Eye (tissue), 1 donor: ENCODE results near the gene LIPK.
"Not testable (repeated sequence)": the region's sequence is repeated elsewhere in the genome, so short reads cannot be mapped to it uniquely, and the experiment has no call there.

Experiments
- DNase-seq: peaks from one replicate; pipeline ENCODE4 v3.0.0-alpha.2; 2015

LIPK gene

DNA sequence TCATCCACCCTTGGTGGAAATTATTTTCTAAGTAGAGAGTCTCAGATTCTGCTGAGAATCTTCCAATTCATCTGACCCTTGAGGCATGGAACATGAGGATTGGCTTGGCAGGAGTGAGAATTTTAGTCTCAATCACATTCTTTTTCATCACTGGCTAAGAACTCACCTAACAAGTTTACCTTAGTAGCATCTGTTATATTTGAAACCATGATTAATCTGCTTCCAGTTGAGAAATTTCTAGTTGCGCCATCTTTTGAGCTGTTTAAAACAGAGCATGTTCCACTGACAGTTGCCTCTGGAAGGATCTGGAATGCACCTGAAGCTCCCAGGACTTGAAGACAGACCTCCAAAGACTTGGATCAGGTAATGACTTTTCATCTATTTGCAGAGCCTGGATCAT, at the start of gene LIPK:
LIPK (plus strand) TSS at position 292 of the 400 bp plus-strand sequence. CDS start 18,295 bp downstream, outside the sequence.
- no peak for DNase-seq

- no peak for DNase-seq
These were observed 48.1 kb upstream of the LIPK start for GRCh38 chr10:88657901-88658300.

DNA sequence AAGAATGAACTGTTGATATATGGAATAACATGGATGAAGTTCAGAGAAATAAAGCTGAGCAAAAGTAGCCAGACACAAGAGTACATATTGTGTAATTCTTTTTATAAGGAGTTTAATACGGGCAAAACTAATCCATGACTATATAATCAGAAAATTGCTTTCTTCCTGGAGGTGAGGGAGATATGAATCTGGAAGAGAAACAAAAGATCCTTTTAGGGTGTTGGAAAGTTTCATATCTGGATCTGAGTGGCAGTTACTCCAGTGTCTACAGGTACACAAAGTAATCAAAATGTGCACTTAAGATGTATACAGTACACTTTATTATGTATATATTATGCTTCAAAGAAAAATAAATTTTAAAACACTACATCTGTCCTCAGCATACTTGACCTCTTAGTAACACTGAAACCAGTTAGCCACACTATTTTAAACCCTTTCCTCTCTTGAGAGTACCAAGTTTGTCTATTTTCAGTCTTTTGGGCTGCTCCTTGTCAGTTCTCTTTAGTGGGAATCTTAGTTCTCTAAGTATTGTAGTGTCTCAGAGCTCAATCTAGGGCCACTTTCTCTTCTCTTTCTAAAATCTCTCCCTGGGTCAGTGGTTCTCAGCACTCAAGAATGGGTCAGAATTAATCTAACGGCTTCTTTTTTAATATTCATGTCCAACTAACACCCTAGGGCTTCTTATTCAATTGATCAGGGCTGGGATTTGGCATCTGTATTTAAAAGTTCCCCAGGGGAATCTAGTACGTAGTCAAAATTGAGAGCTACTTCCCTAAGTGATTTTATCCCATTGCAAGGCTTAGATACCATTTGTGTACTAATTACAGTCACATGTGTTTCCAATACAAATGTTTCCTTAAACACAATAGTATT, 46.1 kb upstream of the LIPK start:
- DNase-seq: peak; percentile 3

GRCh38 chr10:88660598-88660884, 45.5 kb upstream of the LIPK start:
- no peak for DNase-seq

GRCh38 chr10:88661018-88661417, 45.0 kb upstream of the LIPK start:
- no peak for DNase-seq

GRCh38 chr10:88661577-88661976, 44.5 kb upstream of the LIPK start:
- no peak for DNase-seq

GRCh38 chr10:88663153-88663552, 42.9 kb upstream of the LIPK start:
- not testable (repeated sequence) for DNase-seq

DNA sequence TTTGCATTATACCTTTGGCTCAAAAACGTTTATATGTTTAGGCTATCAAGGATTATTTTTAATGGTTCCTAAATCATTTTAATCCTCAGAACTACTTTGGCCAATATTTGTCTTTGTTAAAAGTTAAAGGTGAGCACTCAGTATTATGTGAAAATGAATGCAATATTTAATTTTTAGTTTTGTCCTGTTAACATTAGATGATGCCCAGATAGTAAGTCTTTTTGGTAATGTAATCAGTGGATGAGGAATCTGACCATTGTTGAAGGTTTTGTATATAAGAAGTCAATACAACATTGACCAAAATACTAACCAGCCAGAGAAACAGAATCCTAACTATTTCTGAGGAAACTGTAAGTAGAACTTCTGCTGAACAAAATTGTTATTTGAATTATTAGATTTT, 41.9 kb upstream of the LIPK start, which contains the start of gene LIPF:
LIPF (plus strand) TSS at position 301 of the 400 bp plus-strand sequence. CDS start 2,856 bp downstream, outside the sequence.
- DNase-seq: no peak

DNA sequence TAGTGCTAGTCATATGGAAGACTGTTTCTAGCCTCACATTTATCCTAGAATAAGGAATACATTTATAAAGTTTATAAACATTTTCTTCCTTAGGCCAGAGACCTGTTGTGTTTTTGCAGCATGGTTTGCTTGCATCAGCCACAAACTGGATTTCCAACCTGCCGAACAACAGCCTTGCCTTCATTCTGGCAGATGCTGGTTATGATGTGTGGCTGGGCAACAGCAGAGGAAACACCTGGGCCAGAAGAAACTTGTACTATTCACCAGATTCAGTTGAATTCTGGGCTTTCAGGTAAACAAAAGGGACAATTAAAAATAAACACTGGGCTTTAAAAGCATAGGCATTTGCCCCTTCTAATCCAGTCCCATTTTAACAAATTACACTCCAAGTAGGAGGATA, 37.6 kb upstream of the LIPK start:
- DNase-seq: no peak

- no peak for DNase-seq
These were observed 35.6 kb upstream of the LIPK start for GRCh38 chr10:88670497-88670896.

DNA sequence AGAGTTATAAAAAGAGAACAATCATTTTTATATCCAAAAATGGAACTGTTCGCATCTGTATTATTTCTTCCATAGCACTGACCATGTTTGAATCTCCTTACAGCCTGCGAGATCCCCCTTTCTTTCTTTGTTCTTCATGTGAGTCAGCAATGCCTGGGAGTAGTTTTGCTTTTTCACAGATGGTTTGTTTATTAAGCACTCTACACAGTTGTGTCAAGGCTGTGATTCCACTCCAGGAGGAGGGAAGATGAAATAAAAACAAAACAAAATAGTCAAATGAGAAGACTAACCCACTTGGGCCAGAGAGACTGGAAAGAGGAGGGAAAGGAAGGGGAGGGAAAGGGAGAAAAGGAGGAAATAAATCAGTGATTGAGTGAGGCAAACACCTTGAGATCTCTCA, 34.0 kb upstream of the LIPK start:
- no peak for DNase-seq

- no peak for DNase-seq
These were observed 29.6 kb upstream of the LIPK start for GRCh38 chr10:88676283-88677060.

DNA sequence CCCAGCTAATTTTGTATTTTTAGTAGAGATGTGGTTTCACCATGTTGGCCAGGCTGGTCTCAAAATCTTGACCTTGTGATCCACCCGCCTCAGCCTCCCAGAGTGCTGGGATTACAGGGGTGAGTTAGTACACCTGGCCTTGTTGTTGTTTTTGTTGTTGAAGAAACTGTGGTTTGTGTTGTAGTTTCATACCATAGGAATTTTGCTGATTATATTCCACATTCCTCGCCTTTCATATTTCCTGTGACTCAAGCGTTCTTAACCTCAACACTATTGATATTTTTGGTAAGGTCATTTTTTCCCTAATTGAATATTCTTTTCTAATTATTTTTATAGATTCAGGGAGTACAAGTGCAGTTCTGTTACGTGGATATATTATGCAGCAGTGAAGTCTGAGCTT, 25.1 kb upstream of the LIPK start:
- no peak for DNase-seq

GRCh38 chr10:88682491-88682890, 23.6 kb upstream of the LIPK start:
- no peak for DNase-seq

DNA sequence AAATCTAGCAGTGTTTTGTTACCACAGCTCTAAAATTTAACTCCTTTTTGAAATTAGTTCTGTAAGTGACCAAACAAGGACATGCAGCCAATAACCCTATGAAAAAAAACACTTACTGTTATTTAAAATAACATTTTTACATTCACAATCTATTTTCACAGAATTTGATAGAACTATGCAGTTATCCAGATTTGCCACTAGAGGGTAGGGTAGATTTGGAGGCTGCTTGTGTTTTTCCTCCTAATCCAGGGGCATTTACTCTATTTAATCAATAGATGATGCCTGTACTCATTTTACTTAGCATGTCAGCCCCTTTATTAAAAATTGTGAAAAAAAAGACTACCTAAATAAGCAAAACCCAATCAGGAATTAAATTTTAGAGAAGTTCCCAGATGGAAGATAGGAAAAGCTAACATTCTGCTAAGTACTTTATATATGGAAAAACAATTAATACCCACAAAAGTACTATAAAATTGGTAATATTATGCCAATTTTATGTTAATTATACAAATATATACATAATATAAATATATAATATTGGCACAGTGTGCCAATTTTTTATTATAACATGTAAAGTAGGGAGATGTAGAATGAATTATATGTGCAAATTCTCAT, 18.1 kb upstream of the LIPK start:
- peak; percentile 6 for DNase-seq

DNA sequence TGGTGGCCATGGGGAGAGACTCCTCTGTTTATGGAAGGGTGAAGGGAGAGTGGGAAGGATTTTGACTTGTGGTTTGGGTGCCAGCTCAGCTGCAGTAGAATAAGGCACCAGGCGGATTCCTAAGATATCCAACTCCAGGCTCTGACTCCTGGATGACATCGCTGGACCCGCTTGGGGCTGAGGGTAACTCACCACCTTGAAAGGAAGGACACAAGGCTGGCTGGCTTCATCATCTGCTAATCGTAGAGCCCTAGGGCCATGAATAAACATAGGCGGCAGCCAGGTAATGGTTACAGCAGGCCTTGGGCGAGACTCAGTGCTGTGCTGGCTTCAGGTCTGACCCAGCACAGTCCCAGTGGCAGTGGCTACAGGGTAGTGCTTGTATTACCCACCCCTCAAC, 16.7 kb upstream of the LIPK start:
- no peak for DNase-seq

DNA sequence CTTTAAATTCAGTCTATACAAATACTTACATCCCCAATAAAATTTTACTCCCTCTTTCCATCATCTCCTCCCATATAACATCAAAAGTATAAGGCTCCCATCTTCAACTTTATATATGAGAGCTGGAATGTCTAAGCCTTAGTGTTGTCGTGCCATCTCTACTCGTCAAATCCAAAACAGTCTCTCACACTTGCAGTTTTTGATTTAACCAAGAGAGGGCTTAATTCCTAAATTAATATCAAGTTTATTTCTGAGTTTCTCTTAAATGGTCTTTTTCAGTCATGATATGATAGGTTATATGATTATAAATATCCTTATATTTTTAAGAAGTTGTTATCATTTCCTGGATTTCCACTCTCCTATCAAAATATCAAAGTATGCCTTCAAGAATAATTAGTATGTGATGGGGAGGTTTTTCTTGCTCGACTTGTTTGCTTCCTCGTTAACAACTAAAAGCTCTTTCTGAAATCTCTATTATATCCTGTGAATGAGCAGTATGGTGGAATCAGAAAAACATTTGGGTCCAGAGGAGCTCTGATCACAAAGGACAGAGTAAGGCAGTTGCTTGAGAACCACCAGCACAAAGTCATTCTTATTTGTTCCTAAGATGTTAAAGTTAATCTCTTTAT, 12.5 kb upstream of the LIPK start:
- DNase-seq: peak; percentile 4

DNA sequence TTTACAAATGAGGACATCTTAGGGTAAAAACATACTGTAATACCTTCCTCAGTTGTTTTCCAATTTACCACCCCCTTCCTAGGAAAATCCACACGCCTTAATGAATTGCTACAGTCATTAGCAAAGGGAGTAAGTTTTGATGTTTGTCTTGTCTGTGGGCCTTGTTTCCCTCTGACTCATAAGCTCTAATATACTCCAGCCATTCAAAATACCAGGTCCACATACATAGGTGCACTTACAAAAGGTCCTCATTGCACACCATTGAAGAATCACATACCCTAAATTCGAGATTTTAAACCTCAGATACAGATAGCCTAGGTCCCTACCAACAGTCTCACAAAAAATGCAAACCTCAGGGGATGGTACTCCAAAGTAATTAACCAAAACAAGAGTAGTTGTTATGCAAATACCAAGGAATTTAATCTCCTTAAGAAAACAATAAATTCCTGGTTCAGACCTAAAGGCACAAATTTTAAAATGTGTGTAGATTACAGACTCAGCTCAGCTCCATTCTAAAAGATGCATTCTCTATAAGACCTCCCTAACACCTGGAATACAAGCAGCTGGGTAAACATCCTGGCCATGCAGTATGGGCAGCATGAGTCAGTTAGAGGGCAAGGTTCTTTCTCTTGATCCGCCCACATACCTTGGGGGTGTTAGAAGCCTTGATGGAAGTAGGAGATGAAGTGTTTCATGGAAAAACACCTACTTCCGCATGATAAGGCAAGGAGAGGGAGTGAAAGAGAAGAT, 3.0 kb upstream of the LIPK start:
- no peak for DNase-seq

DNA sequence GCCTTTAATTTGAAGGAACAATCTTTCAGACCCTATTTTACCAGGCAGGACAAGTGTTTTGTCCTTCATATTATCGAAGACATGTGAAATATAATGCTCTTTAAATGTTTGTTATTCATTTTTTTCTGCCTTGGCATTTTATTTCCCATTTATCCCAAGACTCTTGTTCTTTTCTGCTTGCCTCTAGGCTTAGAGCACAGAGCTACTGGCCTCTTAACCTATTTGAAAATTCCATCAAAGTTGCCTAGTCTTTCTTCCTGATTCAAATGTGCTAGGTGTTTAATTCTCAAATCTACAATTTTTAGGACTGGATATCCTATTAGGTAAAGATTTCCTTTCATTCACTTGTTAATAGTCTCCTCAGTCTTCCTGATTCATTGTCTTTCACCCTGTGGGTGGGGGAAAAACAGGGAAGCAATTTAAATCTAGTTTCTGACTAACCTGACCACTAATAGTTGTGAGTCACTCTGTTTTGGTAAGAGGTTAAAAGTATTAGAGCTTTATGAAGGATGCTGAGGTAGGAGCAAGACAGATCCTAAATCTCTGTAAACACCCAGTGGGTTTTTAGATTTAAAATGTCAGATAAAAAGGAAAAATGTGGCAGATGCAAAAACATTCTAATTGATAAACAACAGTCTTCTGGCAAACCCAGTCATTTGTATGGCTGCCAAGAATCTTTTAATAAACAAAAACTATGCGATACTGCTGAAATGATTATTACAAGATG, 1.5 kb downstream of the LIPK start:
- no peak for DNase-seq

GRCh38 chr10:88709361-88709760, 3.3 kb downstream of the LIPK start:
- not testable (repeated sequence) for DNase-seq

- DNase-seq: no peak
These were observed 9.5 kb downstream of the LIPK start for GRCh38 chr10:88715517-88715916.

GRCh38 chr10:88721392-88721791, 15.3 kb downstream of the LIPK start:
- peak; percentile 18 for DNase-seq
